HEK293 (cell line): Measurements from ENCODE around the gene AURKAIP1.

Experiments used
- BCL11A ChIP-seq: fragments of 450-650 bp; formaldehyde crosslinking; IDR thresholded peaks from 2 replicates; pipeline ENCODE4 v1.5.1; 2016; ENCODE audit warnings: low read depth, missing biosample characterization, missing genetic modification characterization
- CTCF ChIP-seq: fragments of 450-650 bp; formaldehyde crosslinking; IDR thresholded peaks from 2 replicates; pipeline ENCODE4 v1.5.1; 2016; ENCODE audit warnings: missing biosample characterization, missing genetic modification characterization
- PRDM10 ChIP-seq: fragments of 450-650 bp; formaldehyde crosslinking; IDR thresholded peaks from 2 replicates; pipeline ENCODE4 v1.5.1; 2016; ENCODE audit warnings: missing biosample characterization, missing genetic modification characterization
- SETDB1 ChIP-seq: IDR thresholded peaks from one replicate; pipeline ENCODE4 v1.6.1; 2017; ENCODE audit warnings: mild to moderate bottlenecking, low read length, moderate library complexity, mixed read lengths; ENCODE audit not compliant: insufficient read length
- ZNF184 ChIP-seq: fragments of 450-650 bp; IDR thresholded peaks from 2 replicates; pipeline ENCODE4 v1.5.1; 2018; ENCODE audit warnings: missing biosample characterization, mild to moderate bottlenecking, missing genetic modification characterization
- ZNF791 ChIP-seq: fragments of 450-650 bp; formaldehyde crosslinking; IDR thresholded peaks from 2 replicates; pipeline ENCODE4 v1.5.1; 2016; ENCODE audit warnings: missing biosample characterization, missing genetic modification characterization
- ZSCAN16 ChIP-seq: fragments of 450-650 bp; formaldehyde crosslinking; IDR thresholded peaks from 2 replicates; pipeline ENCODE4 v1.5.1; 2016; ENCODE audit warnings: missing biosample characterization, missing genetic modification characterization

GRCh38 chr1:1330366-1331067 is 44.5 kb downstream of the AURKAIP1 start:
- TF ChIP-seq CTCF (tag by site-specific recombination) = no peak
- TF ChIP-seq ZSCAN16 (tag by site-specific recombination) = no peak
- no peak for TF ChIP-seq PRDM10 (tag by site-specific recombination)
- no peak for TF ChIP-seq ZNF791 (tag by site-specific recombination)
- TF ChIP-seq BCL11A = no peak
- TF ChIP-seq SETDB1 = no peak
- no peak for TF ChIP-seq ZNF184 (tag by site-specific recombination)
